ENCODE data around the gene PLXDC2.
"Not testable (repeated sequence)": the region's sequence is repeated elsewhere in the genome, so short reads cannot be mapped to it uniquely, and the experiment has no call there.

Gene PLXDC2

DNA sequence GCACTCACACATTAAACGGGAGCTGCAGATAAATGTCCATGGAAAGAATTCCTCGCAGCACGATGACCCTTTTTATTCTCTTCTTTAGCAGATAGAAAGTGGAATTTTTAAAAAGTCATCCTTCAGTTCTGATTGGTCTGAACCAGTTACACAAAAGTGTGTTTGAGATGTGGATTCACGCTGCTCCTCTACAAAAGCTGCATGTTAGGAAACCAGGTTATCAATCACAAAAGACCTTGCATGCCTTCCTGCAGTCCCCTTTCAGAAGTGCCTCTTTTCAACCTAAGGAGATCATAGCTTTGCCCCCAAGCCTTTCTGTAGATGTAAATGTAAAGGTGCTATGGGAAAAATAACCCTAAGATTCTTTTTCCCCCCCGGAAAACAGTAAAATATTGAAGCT is 299.7 kb downstream of the PLXDC2 start:
- DNase-seq (ENCODE audit: low read depth): no peak

DNA sequence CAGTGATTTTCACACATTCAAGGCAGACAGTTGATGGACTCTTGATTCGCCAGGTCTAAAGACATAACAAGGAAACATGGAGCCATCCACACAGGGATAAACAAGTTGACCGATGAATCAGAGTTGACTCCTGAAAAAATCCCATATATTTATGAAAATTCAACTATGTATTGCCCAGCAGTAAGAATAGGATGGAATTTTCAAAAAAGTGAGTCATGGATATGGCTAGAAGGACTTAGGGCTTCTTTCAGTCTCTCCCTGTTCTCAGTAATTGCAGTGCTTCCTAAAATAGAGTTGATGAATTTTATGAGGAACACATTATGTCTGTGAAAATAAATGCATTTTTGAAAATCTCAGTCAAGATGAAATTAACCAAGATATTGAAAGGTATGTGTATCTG is 301.2 kb downstream of the PLXDC2 start:
- no peak for DNase-seq (ENCODE audit: low read depth)

DNA sequence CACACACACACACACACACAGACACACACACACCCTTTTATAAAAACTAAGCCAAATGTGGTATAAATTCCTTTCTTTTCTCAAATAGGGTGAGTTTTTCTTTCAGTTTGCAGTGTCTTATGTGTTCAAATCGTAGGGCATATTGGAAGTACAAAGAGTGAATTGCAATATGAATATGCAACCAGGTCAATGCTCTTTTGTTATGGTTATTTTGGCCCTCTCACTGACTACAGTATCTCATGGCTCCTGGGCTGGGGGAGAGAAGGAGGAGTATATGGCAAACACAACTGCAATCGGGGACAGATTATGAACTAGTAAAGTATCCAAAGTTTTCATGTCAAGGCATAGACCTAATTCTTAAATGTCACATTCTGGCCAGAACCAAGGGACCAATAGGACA is 301.9 kb downstream of the PLXDC2 start:
- no peak for DNase-seq (ENCODE audit: low read depth)

DNA sequence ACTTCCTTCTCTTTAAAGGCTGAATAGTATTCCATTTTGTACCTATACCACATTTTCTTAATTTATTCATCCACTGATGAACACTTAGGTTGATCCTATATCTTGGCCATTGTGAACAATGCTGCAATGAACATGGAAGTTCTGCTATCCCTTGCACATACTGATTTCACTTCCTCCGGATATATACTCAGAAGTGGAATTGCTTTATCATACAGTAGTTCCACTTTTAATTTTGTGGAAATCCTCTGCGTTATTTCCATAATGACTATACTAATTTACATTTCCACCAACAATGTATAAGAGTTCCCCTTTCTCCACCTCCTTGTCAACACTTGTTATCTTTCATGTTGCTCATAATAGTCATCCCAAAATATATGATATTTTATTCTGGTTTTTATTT is 312.6 kb downstream of the PLXDC2 start:
- DNase-seq (ENCODE audit: low read depth): no peak

GRCh38 chr10:20132816-20133215 is 316.6 kb downstream of the PLXDC2 start:
- DNase-seq (ENCODE audit: low read depth): no peak

DNA sequence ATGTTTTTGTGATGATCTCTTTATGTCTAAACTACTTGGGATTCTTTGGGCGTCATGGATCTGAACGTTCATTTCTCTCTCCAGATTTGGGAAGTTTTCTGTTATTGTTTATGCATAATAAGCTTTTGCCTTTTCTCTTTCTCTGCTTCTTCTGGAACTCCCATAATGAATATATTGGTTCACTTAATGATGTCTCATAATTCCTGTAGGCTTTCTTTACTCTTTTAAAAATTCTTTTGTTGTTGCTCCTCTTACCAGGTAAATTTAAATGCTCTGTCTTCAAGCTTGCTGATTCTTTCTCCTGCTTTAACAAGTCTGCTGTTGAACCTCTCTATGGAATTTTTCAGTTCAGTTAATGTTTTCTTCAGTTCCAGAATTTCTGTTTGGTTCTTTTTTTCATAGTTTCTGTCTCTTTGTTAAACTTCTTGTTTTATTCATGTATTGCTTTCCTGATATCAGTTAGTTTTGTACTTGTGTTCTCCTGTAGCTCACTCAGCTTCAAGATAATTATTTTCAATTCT is 317.5 kb downstream of the PLXDC2 start:
- DNase-seq (ENCODE audit: low read depth): no peak

DNA sequence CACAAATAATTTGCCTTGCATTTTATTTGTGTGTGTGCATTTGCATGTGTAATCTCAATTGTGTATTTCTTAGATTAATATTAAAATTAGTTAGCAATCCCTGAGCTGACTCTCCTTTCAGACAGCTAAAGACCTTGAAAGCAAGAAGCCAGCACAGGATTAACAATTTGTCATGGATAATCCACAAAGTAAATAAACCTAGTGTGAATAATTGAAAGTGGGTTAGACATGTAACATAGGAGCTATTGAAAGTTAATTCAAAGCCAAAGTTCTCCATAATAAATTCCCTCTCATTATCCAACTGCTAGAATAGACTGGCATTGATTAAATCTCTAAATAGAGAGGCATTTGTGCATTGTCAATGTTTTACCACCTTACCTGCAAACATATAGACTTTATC is 326.1 kb downstream of the PLXDC2 start:
- DNase-seq (ENCODE audit: low read depth): no peak

DNA sequence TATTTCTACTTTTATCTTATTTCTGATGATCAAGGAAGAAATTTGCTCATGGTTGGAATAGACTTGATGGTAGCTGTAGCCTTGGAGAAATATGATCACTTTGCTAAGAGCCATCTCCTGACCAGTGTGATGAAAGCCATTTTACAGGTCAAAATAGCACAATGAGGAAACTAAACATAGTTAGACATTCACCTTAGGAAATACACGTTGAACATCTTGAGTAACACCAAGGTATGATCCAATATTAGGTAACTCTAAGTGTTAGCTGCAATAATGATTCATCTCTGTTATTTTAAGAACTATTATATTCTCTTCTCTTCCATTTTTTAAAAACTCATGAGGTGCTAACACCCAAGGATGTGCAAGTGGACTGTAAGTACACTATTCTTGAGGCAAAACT is 328.0 kb downstream of the PLXDC2 start:
- DNase-seq (ENCODE audit: low read depth): no peak

- DNase-seq (ENCODE audit: low read depth): no peak
These were observed 329.8 kb downstream of the PLXDC2 start for GRCh38 chr10:20146004-20146403.

DNA sequence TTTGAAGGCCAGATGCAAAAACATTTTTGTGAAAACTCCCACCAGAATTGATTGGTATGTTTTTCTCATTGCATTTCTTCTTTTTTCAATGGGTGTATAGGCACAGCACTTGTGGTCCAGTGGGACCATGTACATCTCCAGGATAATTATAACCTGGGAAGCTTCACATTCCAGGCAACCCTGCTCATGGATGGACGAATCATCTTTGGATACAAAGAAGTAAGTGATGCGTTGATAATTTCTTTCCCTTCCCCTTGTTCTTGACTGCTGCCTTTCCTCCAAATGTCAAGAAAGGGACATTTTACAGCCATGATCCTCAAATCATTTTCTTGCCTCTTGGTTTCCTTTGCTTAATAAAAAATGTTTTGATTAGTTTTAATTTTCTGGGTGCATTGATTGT is 331.5 kb downstream of the PLXDC2 start:
- DNase-seq (ENCODE audit: low read depth): no peak

GRCh38 chr10:20156511-20156910 is 340.3 kb downstream of the PLXDC2 start:
- DNase-seq (ENCODE audit: low read depth): no peak

- DNase-seq (ENCODE audit: low read depth): no peak
These were observed 341.1 kb downstream of the PLXDC2 start for GRCh38 chr10:20157314-20157713.

- DNase-seq (ENCODE audit: low read depth): no peak
These were observed 341.9 kb downstream of the PLXDC2 start for GRCh38 chr10:20158086-20158485.

GRCh38 chr10:20162123-20162522 is 345.9 kb downstream of the PLXDC2 start:
- no peak for DNase-seq (ENCODE audit: low read depth)

- no peak for DNase-seq (ENCODE audit: low read depth)
These were observed 350.0 kb downstream of the PLXDC2 start for GRCh38 chr10:20166096-20166675.

- DNase-seq (ENCODE audit: low read depth): no peak
These were observed 354.4 kb downstream of the PLXDC2 start for GRCh38 chr10:20170661-20171060.

GRCh38 chr10:20173046-20173445 is 356.8 kb downstream of the PLXDC2 start:
- DNase-seq (ENCODE audit: low read depth): no peak

GRCh38 chr10:20175719-20176118 is 359.5 kb downstream of the PLXDC2 start:
- DNase-seq (ENCODE audit: low read depth): no peak

- no peak for DNase-seq (ENCODE audit: low read depth)
These were observed 364.5 kb downstream of the PLXDC2 start for GRCh38 chr10:20180766-20181165.

DNA sequence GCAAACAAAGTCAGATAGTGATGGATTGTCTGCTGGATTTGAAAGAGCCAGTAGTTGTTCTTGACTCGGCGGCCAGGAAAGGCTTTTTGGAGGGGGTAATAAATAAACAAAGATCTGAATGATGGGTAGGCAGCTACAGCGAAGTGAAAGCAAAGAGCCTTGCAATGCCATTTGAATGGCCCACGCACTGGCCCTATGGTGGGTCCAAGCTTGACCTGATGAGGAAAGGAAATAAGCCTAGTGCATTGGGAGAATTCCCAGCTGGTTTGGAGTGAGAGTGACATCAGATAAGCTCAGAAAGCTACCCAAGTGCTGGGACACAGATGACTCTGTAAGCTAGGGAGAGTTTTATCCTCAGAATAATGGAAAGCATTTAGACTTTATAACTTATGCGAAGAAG is 365.2 kb downstream of the PLXDC2 start:
- no peak for DNase-seq (ENCODE audit: low read depth)

- no peak for DNase-seq (ENCODE audit: low read depth)
These were observed 368.9 kb downstream of the PLXDC2 start for GRCh38 chr10:20185116-20185515.

DNA sequence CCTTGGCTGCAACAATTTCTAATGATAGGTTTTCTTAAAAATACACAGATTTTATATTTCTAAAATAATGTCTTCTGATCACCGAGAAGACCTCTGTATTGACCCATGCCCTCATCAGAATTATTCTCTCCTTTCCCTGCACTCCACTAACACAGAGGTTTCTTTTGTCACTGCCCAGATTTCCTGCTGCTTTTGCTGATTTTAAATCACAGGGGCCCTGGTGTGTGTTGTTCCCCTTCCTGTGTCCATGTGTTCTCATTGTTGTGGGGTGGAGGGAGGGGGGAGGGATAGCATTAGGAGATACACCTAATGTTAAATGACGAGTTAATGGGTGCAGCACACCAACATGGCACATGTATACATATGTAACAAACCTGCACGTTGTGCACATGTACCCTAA is 375.2 kb downstream of the PLXDC2 start:
- not testable (repeated sequence) for DNase-seq (ENCODE audit: low read depth)

DNA sequence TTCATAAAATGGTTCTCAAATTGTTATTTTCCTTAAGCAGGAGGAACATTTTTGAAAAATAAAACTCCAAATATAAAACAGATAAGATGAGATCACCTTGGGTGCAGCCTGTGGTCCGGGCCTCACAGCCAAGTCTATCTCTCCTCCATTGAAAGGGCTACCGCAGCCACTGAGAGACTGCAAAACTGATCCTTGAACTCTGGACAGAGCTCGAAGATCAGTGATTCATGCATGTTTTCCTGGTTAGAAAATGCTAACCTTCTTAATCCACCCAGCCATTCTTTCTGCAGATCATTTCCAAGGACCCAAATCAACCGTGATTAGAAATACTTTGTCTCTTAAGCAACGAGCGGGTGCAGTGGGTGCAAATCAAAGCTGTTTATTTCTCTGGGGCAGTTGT is 378.8 kb downstream of the PLXDC2 start:
- DNase-seq (ENCODE audit: low read depth): no peak

GRCh38 chr10:20200758-20201157 is 384.5 kb downstream of the PLXDC2 start:
- DNase-seq (ENCODE audit: low read depth): no peak

DNA sequence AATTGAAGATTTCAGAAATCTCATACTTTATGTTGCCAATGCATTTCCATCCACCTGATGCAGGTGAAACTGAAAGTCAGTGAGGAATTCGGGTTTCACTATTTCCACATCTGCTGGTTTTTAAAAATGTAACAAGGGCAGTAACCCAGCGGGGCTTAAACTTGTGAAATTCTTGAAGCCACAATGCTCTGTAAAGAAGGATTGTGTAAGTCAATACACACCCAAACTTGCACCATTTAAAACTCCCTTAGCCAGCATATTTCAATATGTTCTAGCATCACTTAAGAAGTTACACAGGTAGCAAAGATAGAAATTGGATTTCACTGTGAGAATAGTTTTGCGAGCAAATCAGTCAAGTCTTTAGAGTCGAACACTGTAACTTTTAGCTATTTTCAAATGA is 386.1 kb downstream of the PLXDC2 start:
- DNase-seq (ENCODE audit: low read depth): no peak
